Loucy (cell line): ENCODE data around the gene ZIC1.

Experiments used
- H2AFZ ChIP-seq: fragments of 200-600 bp; sonication (generic); 2 replicates; pipeline ENCODE4 v1.6.0; 2016; ENCODE audit warnings: antibody characterized with exemption, mild to moderate bottlenecking, low read length, moderate library complexity
- H3F3A ChIP-seq: fragments of 200-600 bp; 2 replicates; pipeline ENCODE4 v1.6.0; 2016; ENCODE audit warnings: antibody characterized with exemption, low read depth, mild to moderate bottlenecking
- H3K27me3 ChIP-seq: fragments of 200-600 bp; sonication (generic); 2 replicates; pipeline ENCODE4 v1.6.1; 2014; ENCODE audit warnings: low read length, mild to moderate bottlenecking; ENCODE audit not compliant: insufficient read depth, poor library complexity, severe bottlenecking
- H3K36me3 ChIP-seq: fragments of 200-600 bp; sonication (generic); 2 replicates; pipeline ENCODE4 v1.6.1; 2016; ENCODE audit warnings: low read length; ENCODE audit not compliant: insufficient read depth
- H3K4me1 ChIP-seq: fragments of 200-600 bp; sonication (generic); 2 replicates; pipeline ENCODE4 v1.5.1; 2014; ENCODE audit warnings: low read length, mild to moderate bottlenecking; ENCODE audit not compliant: insufficient read depth, poor library complexity, severe bottlenecking
- H3K4me2 ChIP-seq: fragments of 200-600 bp; sonication (generic); 2 replicates; pipeline ENCODE4 v1.6.0; 2014; ENCODE audit warnings: antibody characterized with exemption, low read length, low read depth, mild to moderate bottlenecking; ENCODE audit not compliant: poor library complexity, severe bottlenecking
- H3K4me3 ChIP-seq: fragments of 200-600 bp; sonication (generic); 2 replicates; pipeline ENCODE4 v1.5.1; 2014; ENCODE audit warnings: low read length, mild to moderate bottlenecking, mixed read lengths; ENCODE audit not compliant: poor library complexity, severe bottlenecking
- H3K79me2 ChIP-seq: fragments of 200-600 bp; sonication (generic); 2 replicates; pipeline ENCODE4 v1.6.1; 2014; ENCODE audit warnings: low read length; ENCODE audit not compliant: insufficient read depth
- H3K9ac ChIP-seq: fragments of 200-600 bp; sonication (generic); 2 replicates; pipeline ENCODE4 v1.6.0; 2014; ENCODE audit warnings: mild to moderate bottlenecking, low read depth, low read length, moderate library complexity; ENCODE audit not compliant: poor library complexity, severe bottlenecking
- H3K9me2 ChIP-seq: fragments of 200-600 bp; sonication (generic); replicated peaks from 2 replicates; pipeline ENCODE4 v1.6.1; 2016; ENCODE audit warnings: low read depth, low read length, mixed read lengths
- H3K9me3 ChIP-seq: fragments of 200-600 bp; sonication (generic); 2 replicates; pipeline ENCODE4 v1.6.1; 2014; ENCODE audit warnings: mild to moderate bottlenecking, antibody characterized with exemption, low read length, low read depth; ENCODE audit not compliant: insufficient read depth
- H4K20me1 ChIP-seq: fragments of 200-600 bp; sonication (generic); 2 replicates; pipeline ENCODE4 v1.6.0; 2014; ENCODE audit warnings: antibody characterized with exemption, low read length, mild to moderate bottlenecking; ENCODE audit not compliant: insufficient read depth, poor library complexity, severe bottlenecking
- EZH2phosphoT487 ChIP-seq: fragments of 200-600 bp; IDR thresholded peaks from 2 replicates; pipeline ENCODE4 v1.6.1; 2018; ENCODE audit warnings: antibody characterized with exemption, mild to moderate bottlenecking, moderate library complexity, borderline replicate concordance
- TF ChIP-seq, protein P1 (sequence below): fragments of 200-600 bp; sonication (generic); conservative IDR thresholded peaks from 2 replicates; pipeline ENCODE4 v1.5.1; 2014; ENCODE audit warnings: mild to moderate bottlenecking, antibody characterized with exemption, low read length

Gene ZIC1

DNA sequence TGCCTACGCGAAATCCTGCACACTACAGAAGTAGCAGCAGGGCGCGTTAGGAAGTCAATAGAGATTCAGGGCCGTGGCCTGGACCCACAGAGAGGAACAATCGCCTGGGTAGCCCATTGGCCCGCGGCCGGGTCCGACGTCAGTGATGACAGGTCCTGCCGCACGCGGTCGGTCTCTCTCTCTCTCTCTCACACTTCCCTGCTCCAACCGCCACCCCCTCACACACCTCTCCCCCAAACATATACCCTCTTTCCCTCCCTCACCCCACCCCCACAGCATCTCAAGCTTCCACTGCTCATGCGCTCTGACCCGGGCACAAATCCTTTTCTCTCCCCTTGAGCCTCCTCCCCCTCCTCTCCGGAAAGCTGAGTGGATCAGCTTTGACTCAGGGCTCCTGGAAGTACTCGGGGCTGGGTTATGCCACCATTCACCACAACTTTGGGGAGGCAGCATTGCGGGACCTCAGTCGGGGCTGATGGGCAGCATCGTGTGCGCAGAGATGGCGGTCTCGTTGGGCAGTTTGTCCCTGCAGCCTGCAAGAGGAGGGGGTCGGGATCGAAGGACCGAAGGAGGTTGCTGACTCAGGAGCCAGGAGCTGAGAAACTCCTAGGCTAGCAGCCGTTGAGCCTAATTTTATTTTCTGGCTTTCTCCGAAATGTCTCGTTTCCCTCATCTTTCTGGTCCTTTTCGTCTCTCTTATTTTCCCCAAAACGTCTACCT, 11.8 kb upstream of the ZIC1 start:
- TF ChIP-seq EZH2phosphoT487, result no peak
- TF ChIP-seq, protein P1, sequence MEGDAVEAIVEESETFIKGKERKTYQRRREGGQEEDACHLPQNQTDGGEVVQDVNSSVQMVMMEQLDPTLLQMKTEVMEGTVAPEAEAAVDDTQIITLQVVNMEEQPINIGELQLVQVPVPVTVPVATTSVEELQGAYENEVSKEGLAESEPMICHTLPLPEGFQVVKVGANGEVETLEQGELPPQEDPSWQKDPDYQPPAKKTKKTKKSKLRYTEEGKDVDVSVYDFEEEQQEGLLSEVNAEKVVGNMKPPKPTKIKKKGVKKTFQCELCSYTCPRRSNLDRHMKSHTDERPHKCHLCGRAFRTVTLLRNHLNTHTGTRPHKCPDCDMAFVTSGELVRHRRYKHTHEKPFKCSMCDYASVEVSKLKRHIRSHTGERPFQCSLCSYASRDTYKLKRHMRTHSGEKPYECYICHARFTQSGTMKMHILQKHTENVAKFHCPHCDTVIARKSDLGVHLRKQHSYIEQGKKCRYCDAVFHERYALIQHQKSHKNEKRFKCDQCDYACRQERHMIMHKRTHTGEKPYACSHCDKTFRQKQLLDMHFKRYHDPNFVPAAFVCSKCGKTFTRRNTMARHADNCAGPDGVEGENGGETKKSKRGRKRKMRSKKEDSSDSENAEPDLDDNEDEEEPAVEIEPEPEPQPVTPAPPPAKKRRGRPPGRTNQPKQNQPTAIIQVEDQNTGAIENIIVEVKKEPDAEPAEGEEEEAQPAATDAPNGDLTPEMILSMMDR, result no peak
- Histone ChIP-seq H3K27me3 (no peaks in the 10 kb centered on the region), H3K36me3 (no peaks in the 10 kb centered on the region), H3K79me2 (no peaks in the 10 kb centered on the region), H3K9me3 (no peaks in the 10 kb centered on the region), H3K9me2 (no peaks in the 10 kb centered on the region), H3K4me3 (no peak overlapping the region), H3F3A (no peaks in the 10 kb centered on the region), H3K4me2 (no peak overlapping the region), H3K9ac (no peak overlapping the region), H3K4me1 (no peaks in the 10 kb centered on the region), H2AFZ (no peak overlapping the region), H4K20me1 (no peaks in the 10 kb centered on the region)

DNA sequence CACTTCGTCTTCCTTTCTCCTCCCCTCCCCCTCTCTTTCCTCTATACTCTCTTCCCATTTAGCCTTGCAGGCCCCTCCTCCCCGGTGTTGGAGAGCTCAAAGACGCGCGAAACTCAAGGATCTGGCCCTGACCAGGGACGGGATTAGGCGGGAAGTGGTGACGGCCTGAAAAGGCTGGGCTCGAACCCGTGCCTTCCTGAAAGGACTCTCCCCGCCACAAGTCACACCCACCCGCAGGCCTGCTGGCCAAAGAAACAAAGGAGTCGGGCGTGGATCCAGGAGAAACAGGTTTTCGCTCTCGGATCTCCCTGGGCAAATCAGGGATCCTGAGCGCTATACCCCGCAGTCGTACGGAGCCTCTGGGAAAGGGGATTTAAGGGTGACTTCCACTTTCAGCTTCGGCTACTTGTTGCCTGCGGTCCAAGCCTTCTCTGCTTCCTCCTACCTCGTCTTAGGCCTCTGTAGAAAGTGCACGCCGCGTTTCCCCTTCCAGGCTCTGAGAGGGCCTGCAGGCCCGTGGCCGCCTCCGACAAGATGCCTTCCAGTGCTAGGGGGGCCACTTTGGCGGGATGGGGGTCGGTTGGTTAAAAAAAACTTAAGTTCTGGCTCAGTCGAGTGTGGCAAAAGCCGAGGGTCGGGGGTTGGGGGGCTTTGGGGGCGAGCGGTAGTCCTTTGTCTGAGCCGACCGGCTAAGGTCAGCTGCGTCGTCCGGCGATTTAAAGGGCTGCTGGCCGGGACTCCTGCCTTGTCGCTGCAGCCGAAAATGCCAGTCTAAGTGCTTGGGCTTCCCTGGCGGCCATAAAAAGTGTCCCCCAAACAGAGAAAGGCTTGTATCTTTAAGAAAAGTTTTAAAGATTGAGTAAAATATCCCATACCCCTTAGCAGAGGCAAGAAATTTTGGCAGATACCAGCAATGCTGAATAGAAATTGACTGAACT, 11.0 kb upstream of the ZIC1 start:
- Histone ChIP-seq H2AFZ (no peak overlapping the region), H3K27me3 (no peaks in the 10 kb centered on the region), H3K9me3 (no peaks in the 10 kb centered on the region), H3K4me1 (no peaks in the 10 kb centered on the region), H3K9ac (no peak overlapping the region), H3K79me2 (no peaks in the 10 kb centered on the region), H3F3A (no peaks in the 10 kb centered on the region), H4K20me1 (no peaks in the 10 kb centered on the region), H3K36me3 (no peaks in the 10 kb centered on the region), H3K4me2 (no peak overlapping the region), H3K9me2 (no peaks in the 10 kb centered on the region), H3K4me3 (no peak overlapping the region)
- no peak for TF ChIP-seq EZH2phosphoT487
- TF ChIP-seq, protein P1, result no peak

DNA sequence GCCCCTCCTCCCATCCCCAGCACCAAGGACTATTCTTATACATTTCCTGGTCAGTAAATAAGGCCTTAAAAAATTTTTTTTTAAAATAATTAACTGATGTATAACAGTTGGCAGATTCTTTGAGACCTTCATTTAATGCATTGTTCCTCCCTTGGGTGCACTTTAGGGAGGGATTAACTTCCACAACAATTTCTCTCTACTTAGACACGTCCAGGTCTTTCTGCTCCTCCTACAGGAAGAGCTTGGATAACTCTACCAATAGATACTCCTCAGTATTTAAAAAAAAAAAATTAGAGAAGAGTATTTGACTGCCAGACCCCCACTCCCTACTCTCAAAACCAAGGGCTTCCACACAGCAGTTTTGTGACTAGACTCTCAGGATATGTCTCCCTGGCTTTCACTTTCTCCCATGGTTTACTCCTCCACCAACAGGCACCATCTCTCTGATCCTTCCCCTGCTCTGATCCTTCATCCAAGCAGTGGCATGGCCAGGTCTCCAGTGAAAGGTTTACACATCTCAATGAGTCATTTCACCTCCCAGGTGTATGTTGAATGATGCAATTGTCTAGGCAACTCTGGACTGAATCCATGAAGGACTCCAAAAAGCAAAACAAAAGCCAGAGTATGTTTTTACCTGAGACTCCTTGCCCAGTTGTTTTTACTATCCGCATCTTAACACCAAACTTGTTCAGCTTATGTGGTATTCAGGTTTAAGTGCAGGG, 10.2 kb upstream of the ZIC1 start:
- Histone ChIP-seq H4K20me1 (no peaks in the 10 kb centered on the region), H2AFZ (no peak overlapping the region), H3K4me3 (no peak overlapping the region), H3K9me2 (no peaks in the 10 kb centered on the region), H3K36me3 (no peaks in the 10 kb centered on the region), H3K9ac (no peak overlapping the region), H3K4me2 (no peak overlapping the region), H3F3A (no peaks in the 10 kb centered on the region), H3K79me2 (no peaks in the 10 kb centered on the region), H3K27me3 (no peaks in the 10 kb centered on the region), H3K4me1 (no peaks in the 10 kb centered on the region), H3K9me3 (no peaks in the 10 kb centered on the region)
- no peak for TF ChIP-seq EZH2phosphoT487
- TF ChIP-seq, protein P1, result no peak
